ENCODE results near the gene TUBB1.

Gene TUBB1

DNA sequence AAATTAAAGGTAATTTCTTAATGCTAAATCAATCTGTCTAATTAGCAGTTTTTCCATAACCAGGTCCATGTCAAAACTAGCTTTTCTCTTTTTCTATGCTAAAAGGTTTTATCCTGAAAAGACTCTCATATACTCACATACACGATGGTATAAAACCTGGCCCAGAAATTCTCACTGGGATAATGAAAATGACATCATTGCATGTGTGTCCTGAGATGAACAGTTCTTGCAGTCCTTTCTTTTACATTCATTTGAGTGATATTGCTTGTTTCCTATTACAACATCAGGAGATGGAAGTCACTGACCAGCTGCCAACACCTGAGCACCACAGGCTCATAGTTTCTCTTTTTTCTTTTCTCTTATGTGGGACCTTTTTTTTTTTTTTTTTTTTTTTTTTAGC is 31.2 kb downstream of the TUBB1 start:
- Histone ChIP-seq H3K9me3 (no peaks in the 10 kb centered on the region), H3K36me3 (no peaks in the 10 kb centered on the region), H3K27ac (no peak overlapping the region), H3K4me3 (no peak overlapping the region), H3K4me1 (no peaks in the 10 kb centered on the region), H3K27me3 (peaks cover 0 to 20% of the 10 kb centered on the region in 2 donors)
- TF ChIP-seq, protein P1, sequence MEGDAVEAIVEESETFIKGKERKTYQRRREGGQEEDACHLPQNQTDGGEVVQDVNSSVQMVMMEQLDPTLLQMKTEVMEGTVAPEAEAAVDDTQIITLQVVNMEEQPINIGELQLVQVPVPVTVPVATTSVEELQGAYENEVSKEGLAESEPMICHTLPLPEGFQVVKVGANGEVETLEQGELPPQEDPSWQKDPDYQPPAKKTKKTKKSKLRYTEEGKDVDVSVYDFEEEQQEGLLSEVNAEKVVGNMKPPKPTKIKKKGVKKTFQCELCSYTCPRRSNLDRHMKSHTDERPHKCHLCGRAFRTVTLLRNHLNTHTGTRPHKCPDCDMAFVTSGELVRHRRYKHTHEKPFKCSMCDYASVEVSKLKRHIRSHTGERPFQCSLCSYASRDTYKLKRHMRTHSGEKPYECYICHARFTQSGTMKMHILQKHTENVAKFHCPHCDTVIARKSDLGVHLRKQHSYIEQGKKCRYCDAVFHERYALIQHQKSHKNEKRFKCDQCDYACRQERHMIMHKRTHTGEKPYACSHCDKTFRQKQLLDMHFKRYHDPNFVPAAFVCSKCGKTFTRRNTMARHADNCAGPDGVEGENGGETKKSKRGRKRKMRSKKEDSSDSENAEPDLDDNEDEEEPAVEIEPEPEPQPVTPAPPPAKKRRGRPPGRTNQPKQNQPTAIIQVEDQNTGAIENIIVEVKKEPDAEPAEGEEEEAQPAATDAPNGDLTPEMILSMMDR (IDR thresholded peaks at IDR 0.05), result no peak
- intact Hi-C loops (cut with DNase I; ENCODE audit: low total_unique reads), result no loop called here
- DNase-seq, result no peak

DNA sequence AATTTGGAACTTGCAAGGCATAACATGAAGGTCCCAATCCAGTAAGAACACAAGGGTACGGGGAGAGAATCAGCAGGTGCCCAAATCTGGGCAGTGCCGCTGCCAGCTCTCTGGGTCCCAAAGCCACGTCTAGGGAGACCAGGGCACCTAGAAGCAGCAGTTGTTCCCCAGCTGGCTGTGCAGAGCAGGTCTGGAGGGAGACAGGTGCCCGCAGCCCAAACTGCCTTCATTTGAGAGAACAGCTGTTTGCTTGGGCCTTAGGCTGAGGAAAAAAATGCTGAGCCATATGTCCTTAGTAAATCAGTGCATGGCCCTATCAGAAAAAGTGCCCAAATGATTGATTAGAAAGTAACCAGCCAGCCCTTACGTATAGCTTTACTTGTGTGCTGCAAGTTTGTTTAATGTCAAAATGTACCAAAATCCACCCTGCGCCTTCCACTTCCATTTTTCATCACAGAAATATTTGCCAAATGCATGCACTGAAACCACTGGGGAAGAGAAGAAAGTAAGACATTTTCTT is 32.5 kb downstream of the TUBB1 start:
- Histone ChIP-seq H3K9me3 (no peaks in the 10 kb centered on the region), H3K4me1 (no peaks in the 10 kb centered on the region), H3K27ac (no peak overlapping the region), H3K4me3 (no peak overlapping the region), H3K36me3 (no peaks in the 10 kb centered on the region), H3K27me3 (peaks cover 0 to 27% of the 10 kb centered on the region in 2 donors)
- DNase-seq, result no peak
- TF ChIP-seq, protein P1 (IDR thresholded peaks at IDR 0.05), result no peak
- intact Hi-C loops (cut with DNase I; ENCODE audit: low total_unique reads), result no loop called here

DNA sequence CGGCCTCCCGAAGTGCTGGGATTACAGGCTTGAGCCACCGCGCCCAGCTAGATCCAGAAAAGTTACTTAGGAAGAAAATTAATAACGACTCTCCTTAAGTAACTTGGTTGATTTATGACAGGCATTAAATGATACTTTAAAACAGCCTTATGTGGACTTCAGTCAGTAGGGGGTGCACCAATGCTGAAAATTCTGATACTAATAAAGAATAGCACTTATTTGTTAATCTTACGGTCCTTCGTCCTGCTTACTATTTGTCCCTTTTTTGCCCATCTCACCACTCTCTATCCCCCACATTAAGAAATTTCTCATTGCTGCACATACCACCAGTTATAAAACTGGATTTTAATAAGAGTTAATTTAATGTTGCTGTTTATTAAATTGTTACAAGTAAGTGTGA is 36.1 kb downstream of the TUBB1 start:
- H3K4me1 ChIP-seq, result no peaks in the 10 kb centered on the region
- H3K36me3 ChIP-seq, result no peaks in the 10 kb centered on the region
- no peak overlapping the region for H3K4me3 ChIP-seq
- DNase-seq, result no peak
- no peaks in the 10 kb centered on the region for H3K9me3 ChIP-seq
- no peak overlapping the region for H3K27ac ChIP-seq
- intact Hi-C loops (cut with DNase I; ENCODE audit: low total_unique reads), result no loop called here
- peaks cover 0 to 19% of the 10 kb centered on the region in 2 donors for H3K27me3 ChIP-seq
- TF ChIP-seq, protein P1 (IDR thresholded peaks at IDR 0.05), result peak in 1 of 2 experiments; percentile 16

DNA sequence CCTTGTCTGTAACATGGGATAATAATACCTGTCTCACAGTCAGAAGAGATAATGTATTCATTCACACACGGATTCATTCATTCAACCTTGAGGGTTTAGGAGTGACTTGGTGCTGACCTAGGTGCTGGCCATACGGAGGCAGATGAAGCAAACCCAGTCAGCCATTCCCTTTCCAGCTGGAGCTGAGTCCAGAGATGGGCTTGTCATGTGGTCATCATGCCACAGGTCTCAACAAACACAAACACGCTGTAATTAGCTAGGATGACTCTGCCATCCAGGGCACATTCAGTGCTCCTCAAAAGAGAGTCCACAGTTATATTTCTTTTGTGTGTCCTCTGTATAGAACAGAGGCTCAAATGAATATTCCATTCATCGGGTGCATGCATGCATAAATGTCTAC is 42.9 kb downstream of the TUBB1 start:
- Histone ChIP-seq H3K27ac (no peak overlapping the region), H3K4me1 (peaks cover 0 to 10% (median 4%) of the 10 kb centered on the region in 4 donors), H3K36me3 (no peaks in the 10 kb centered on the region), H3K9me3 (no peaks in the 10 kb centered on the region), H3K27me3 (no peaks in the 10 kb centered on the region), H3K4me3 (no peak overlapping the region)
- DNase-seq, result no peak
- TF ChIP-seq, protein P1 (IDR thresholded peaks at IDR 0.05), result no peak
- intact Hi-C loops (cut with DNase I; ENCODE audit: low total_unique reads), result no loop called here

DNA sequence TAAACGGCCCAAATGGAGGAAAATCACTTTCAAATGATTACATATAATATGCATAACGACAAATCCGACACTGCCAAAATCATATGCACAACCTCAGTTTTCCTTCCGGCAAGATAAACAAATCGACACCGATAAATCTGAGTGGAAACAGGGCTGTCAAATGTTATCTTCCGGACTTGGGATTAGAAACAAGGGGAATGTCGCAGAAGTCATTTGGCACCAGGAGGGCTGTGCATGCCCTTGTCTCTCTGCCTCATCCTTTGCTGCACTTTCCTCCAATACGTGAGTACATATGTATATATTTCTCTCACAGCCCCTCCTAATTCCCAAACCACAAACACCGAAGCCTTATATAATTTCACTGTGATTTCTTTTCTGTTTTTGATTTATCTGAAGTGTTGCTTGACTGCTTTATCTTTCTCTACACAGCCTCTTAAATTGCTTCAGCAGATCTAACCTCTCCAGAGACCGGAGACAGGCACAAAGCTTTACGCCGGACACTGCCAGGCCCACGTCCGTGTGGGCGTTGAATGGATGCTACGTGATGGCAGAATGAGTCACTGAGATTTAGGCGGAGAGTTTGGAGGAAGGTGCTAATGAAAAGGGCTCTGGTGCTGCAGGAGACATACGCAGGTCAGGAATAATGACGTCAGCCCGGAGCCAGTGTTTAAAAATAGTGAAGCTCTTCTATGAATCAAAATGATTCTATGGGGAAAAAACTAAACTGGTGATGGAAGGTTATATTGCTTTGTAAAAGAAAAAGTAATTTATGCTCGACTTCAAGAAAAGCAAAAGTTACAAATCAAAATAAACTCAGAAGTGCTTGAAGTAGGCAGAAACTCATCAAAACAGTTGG is 44.4 kb downstream of the TUBB1 start:
- Histone ChIP-seq H3K36me3 (no peaks in the 10 kb centered on the region), H3K27me3 (peaks cover 0 to 3% of the 10 kb centered on the region in 2 donors), H3K4me3 (no peak overlapping the region), H3K27ac (no peak overlapping the region), H3K9me3 (no peaks in the 10 kb centered on the region), H3K4me1 (peaks cover 0 to 10% (median 4%) of the 10 kb centered on the region in 4 donors)
- intact Hi-C loops (cut with DNase I; ENCODE audit: low total_unique reads), result no loop called here
- TF ChIP-seq, protein P1 (IDR thresholded peaks at IDR 0.05), result no peak
- no peak for DNase-seq

All from tibial artery (tissue), 4 donors.